Right lobe of liver (tissue), 4 donors: ENCODE measurements around the gene TMC2.

Experiments used
- POLR2A ChIP-seq: fragments of 450-650 bp; IDR thresholded peaks from one replicate; pipeline ENCODE4 v1.6.1; 2017; ENCODE audit warnings: antibody characterized with exemption, mild to moderate bottlenecking
- TF ChIP-seq, protein P1 (sequence below), 4 donors: fragments of 200-600 bp in 3 of 4; fragments of 450-650 bp in 1 of 4; IDR thresholded peaks; one replicate each; pipeline versions ENCODE4 v1.5.1 to v1.8.0; 2016 to 2022; ENCODE audit warnings: antibody characterized with exemption in 4 of 4, mild to moderate bottlenecking in 2 of 4
- donor health status: DM: no; HTN: no; CAD: no.
- donor health status: DM: no; HTN: no; CAD: no.
- donor health status: DM: no; HTN: yes; CAD: no.

DNA sequence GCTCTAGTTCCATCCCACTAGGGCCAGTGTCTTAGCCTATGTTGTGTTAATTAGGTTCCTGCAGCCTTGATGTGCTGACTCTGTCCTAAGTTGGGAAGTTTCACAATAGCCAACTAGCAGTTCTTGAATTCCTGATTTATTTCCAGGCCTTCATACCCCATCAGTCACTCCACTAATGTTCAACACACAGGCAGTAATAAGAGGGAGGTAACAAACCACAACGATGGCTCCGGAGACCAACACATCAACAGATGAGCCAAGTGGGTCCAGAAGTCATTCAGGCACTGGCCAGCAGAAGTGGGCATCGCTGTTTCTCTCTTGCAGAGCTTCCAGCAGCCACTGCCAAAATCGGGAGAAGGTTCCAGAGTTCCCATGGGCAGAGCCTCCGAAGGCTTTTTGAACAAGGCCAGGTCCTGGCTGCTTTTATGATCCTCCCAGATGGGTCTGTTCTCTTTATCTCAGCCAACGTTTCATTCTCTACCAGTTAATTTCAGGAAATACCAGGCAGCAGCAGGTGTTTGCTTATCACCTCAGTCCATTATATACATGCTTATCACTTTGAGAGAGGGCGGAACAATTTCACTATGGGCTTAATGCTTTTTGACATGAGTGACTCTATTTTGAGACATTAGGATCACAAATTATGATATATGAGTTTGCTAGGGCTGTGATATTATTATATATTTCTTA is 67.6 kb downstream of the TMC2 start:
- TF ChIP-seq, protein P1, sequence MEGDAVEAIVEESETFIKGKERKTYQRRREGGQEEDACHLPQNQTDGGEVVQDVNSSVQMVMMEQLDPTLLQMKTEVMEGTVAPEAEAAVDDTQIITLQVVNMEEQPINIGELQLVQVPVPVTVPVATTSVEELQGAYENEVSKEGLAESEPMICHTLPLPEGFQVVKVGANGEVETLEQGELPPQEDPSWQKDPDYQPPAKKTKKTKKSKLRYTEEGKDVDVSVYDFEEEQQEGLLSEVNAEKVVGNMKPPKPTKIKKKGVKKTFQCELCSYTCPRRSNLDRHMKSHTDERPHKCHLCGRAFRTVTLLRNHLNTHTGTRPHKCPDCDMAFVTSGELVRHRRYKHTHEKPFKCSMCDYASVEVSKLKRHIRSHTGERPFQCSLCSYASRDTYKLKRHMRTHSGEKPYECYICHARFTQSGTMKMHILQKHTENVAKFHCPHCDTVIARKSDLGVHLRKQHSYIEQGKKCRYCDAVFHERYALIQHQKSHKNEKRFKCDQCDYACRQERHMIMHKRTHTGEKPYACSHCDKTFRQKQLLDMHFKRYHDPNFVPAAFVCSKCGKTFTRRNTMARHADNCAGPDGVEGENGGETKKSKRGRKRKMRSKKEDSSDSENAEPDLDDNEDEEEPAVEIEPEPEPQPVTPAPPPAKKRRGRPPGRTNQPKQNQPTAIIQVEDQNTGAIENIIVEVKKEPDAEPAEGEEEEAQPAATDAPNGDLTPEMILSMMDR (IDR thresholded peaks at IDR 0.05) = no peak
- no peak for TF ChIP-seq POLR2A
